GM18909 (cell line): ENCODE data around the gene CAV1.
A peak's percentile ranks its signal among the peaks of the same experiment; 100 is the strongest.
"Not testable (repeated sequence)": the region's sequence is repeated elsewhere in the genome, so short reads cannot be mapped to it uniquely, and the experiment has no call there.

Source experiments
- ATAC-seq: cut with Tn5 transposase; IDR thresholded peaks from one replicate; pipeline ENCODE4 v1.9.1; 2021; ENCODE audit warnings: mild to moderate bottlenecking; ENCODE audit not compliant: unreplicated experiment, poor library complexity

CAV1 gene

DNA sequence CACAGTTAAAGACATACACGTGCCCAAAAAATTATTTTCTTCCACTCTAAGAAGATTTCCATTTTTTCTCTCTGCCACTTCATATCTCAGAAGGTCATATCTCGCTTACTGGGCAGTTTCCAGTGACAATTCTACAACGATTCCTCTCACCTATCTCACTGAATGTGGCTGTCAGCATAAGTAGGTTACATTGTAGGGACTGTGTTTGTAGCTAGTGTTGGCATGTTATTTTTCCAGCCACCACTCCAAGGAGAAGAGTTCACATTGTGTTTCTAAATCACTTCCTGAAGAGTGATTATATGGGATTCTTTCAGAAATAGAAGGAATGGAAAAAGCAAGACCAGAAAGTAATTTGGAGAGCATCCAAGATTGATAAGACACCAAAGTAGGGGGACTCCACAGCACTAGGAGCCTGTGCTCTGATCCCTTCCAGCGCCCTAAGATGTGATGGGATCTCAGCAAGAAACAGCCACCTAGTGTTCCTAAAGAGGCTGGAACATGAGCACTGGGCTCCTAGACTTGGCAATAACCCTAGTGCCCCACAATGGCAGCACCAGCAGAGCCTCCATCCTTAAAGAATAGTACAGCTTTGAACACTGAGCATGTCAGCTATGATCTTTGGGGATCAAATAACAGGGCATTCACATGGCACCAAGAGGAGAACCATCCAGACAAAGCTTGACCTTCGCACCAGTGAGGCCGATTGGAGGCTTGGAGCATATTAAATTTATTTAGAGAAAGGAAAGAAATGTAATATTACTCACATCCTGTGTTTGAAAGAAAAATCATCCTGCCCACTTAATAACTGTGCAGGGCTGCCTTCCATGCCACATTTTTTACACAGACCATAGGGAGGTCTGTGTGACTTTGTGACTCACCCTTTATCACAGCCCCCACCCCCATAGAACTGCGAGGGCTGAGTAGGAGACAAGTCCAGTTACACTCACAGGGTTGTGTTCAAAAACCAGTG lies 51.8 kb downstream of the CAV1 start:
- peak; percentile 36 for ATAC-seq

DNA sequence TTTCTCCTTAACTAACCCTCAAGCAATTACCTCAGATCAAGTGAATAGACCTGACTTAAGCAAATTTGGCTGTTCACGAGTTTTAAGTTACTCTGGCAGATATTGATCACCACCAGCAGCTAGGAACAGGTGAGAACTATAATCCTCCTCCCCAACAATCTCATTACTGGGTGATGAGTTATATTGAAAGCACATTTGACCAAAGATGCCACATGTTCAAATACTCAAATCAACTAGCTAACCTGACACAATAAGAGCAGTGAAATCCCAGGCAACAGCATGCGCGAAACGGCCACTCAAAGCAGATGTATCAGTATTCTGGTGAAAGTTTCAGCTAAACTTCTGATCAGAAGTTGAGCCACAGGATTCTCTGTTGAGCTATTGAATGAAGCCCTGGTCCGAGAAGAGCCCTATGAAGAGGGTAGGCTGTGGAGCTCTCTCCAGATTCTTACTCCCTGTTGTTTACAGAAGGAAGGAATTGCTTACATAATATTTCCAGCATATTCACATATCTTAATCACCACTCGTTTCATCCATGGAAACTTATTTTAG lies 52.6 kb downstream of the CAV1 start:
- peak; percentile 83 for ATAC-seq

GRCh38 chr7:116578526-116578925 lies 53.7 kb downstream of the CAV1 start:
- ATAC-seq, result no peak

GRCh38 chr7:116579322-116579721 lies 54.5 kb downstream of the CAV1 start:
- no peak for ATAC-seq

DNA sequence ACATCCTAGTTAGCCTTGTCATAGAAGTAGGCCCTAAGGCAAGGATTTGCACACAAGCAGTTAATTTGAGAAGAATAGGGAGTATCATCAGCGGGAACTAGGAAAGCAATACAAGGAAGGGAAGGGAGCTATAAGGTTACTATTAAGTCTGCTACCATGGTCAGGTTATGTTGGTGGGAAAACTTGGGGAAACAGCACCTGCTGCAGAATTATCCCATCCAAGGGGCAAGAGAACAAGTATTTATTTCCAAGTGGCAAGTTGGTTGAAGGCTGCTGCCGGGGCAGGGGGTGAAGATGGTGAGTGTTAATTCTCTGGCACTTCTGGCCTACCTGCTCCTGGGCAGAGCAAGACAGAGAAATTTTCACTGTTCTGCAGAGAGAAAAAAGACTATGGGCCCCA lies 55.0 kb downstream of the CAV1 start:
- ATAC-seq, result no peak

GRCh38 chr7:116582164-116582732 lies 57.4 kb downstream of the CAV1 start:
- no peak for ATAC-seq

- peak; percentile 51 for ATAC-seq
Observed at GRCh38 chr7:116582806-116583444, 58.1 kb downstream of the CAV1 start.

- peak; percentile 95 for ATAC-seq
Observed at GRCh38 chr7:116583653-116584052, 58.8 kb downstream of the CAV1 start.

DNA sequence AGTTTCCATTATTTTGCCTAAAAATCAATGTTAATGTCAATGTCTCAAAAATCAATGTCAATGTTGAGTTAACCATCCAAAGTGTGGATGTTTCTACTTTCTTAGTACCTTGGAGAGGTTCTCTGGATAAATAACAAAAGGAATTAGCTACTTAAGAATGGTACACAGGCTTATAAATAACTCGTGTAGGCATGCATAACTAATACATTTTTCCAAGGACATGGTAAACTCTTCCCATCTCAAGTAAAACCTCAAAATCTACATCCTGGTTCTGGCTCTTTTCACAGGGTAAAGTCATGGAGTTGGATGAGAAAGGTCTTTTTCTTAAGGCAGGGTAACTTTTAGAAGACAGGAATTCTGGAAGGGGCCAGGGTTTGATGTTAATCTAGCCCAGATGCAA lies 59.9 kb downstream of the CAV1 start:
- ATAC-seq, result no peak

- ATAC-seq, result no peak
Observed at GRCh38 chr7:116585392-116585791, 60.6 kb downstream of the CAV1 start.

- no peak for ATAC-seq
Observed at GRCh38 chr7:116585967-116586366, 61.1 kb downstream of the CAV1 start.

- not testable (repeated sequence) for ATAC-seq
Observed at GRCh38 chr7:116587200-116587599, 62.4 kb downstream of the CAV1 start.

GRCh38 chr7:116588225-116588624 lies 63.4 kb downstream of the CAV1 start:
- ATAC-seq, result peak; percentile 61

- ATAC-seq, result peak; percentile 49
Observed at GRCh38 chr7:116588641-116589594, 64.1 kb downstream of the CAV1 start.

DNA sequence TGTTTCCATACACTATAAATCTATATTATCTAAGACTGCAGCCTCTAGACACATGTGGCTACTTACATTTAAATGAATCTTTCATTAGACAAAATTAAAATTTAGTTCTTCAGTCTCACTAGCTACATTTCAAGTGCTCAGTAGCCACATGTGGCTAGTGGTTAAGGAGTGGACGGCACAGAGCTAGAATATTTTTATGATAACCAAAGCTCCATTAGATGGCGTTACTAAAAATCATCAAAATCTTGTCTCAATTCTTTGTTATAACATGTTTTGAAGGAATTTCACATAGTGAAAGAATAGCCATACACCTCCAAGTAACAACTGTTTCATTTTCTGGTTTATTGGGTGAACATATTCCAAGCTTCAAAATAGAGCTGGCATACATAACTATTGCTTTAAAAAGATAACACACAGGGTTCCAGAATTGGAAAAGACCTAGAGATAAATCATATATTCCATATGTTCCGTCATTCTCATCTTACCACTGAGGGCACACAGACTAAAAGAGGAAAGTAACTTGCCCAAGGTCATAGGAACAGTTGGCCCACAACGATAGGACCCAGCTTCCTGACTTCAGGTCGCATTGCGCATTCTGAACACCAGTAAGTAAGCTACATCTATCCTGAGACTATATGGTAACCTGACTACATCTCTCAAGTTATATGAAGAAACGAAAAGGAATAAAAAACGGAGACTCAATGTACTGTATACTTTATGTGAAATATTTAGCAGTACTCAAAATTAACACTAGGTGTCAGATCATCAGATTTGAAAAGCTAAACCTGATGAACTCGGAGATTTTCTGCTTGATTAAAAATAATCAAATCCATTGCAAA lies 66.6 kb downstream of the CAV1 start:
- no peak for ATAC-seq

DNA sequence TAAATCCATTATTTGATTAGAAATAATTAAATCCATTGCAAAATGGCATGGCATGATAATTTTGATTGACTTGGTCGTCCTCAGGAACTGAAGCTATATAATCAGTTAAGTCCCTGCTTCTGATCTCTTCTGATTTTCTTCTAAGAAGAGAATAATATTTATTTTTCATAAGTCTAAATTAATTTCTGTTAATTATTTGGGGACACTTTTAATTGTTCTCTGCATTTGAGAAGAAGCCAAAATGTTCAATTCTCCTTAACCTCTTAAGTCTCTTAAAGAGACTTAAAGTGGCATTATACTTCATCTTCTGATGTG lies 67.2 kb downstream of the CAV1 start:
- ATAC-seq, result no peak

DNA sequence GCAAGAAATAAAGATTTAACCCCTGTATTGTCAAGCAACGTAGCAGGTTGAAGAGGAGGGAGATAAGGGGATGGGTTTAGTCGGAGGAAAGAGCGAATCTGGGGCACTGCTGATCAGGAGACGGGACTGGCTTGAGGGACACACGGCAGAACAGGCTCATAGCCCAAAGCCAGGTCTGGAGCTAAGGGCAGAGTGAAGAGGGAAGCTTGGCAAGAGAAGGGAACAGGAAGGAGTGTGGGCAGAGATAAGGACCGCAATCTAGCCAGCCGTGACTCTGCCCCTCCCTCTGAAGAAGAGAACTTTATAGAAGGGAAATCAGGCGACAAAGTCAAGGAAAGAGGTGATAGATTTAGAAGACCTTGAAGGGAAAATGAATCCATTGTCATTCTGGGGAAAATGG lies 67.6 kb downstream of the CAV1 start:
- no peak for ATAC-seq

GRCh38 chr7:116593359-116594075 lies 68.7 kb downstream of the CAV1 start:
- ATAC-seq, result no peak

DNA sequence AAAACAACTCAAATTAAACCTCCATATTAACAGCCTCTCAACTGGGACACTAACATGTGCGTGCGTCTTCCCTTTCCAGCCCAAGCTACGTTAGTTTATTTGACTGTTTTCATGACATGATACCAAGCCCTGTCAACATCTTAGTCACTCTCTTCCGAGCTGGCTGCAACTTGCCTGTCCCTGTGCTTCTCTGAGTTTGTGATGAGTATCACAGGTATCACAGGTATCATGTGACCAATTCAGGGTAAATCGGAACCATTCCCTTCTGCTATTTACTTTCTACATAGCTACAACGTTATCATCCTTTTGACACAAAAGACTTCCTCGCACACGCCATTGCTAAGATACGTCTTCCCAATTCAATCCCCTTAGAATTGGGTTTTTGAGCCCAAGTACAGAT lies 70.2 kb downstream of the CAV1 start:
- ATAC-seq, result no peak
